ENCODE measurements around the gene BTBD9. TPM values are rescaled to one million over a fixed set of nuclear protein-coding genes. Genes with fewer than 3 reads are reported as not detected.

Gene BTBD9
- total RNA-seq, 4 donors from 2014 or later, result 5.5 to 14.1 (median 6.3) TPM

- intact Hi-C loops (cut with DNase I; ENCODE audit: low total_unique reads), result no loop called here
- no peaks in the 10 kb centered on the region for H3K27me3 ChIP-seq
- no peak overlapping the region for H3K27ac ChIP-seq
- H3K4me3 ChIP-seq, result no peak overlapping the region
- in situ Hi-C loops (cut with MboI; ENCODE audit: low sequenced_read_pairs in 4 of 4), result loop anchor here in 1 of 4 donors (25.0 kb wide), 1 partner anchor 295 kb away; no protein-coding TSS in a partner anchor
- DNase-seq (no peak), ATAC-seq (no peak)
- TF ChIP-seq CTCF (IDR thresholded peaks at IDR 0.05 in 4 of 5, conservative IDR thresholded peaks at IDR 0.05 in 1 of 5), result no peak
- TF ChIP-seq POLR2A (IDR thresholded peaks at IDR 0.05), result no peak
- no peaks in the 10 kb centered on the region for H3K9me3 ChIP-seq
- H3K36me3 ChIP-seq, result no peaks in the 10 kb centered on the region
- no peaks in the 10 kb centered on the region for H3K4me1 ChIP-seq
Measured at GRCh38 chr6:38192011-38192410, 447.7 kb downstream of the BTBD9 start.

DNA sequence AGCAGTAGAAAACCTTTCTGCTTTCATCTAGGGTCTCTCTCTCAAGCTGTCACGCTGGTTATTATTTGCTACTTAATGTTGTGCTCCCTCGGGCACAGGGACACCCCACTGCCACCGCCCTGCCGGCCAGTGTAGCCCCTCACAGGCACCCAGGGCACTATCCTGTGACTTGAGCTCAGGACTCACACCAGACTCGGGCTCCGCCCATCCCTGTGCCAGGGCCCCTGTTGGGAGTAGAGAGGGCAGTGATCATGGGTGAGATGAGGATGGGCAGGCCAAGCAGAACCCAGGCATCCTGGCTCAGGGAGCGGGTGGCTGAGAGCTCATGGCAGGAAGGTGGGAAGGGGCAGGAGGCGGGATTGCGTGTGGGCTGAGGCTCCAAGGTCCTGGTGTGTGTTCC, 448.3 kb downstream of the BTBD9 start:
- DNase-seq (no peak), ATAC-seq (no peak)
- Histone ChIP-seq H3K27ac (no peak overlapping the region), H3K9me3 (no peaks in the 10 kb centered on the region), H3K27me3 (no peaks in the 10 kb centered on the region), H3K36me3 (no peaks in the 10 kb centered on the region), H3K4me1 (no peaks in the 10 kb centered on the region), H3K4me3 (no peak overlapping the region)
- TF ChIP-seq POLR2A (IDR thresholded peaks at IDR 0.05), result no peak
- TF ChIP-seq CTCF (IDR thresholded peaks at IDR 0.05 in 4 of 5, conservative IDR thresholded peaks at IDR 0.05 in 1 of 5), result no peak
- intact Hi-C loops (cut with DNase I; ENCODE audit: low total_unique reads), result no loop called here
- in situ Hi-C loops (cut with MboI; ENCODE audit: low sequenced_read_pairs in 4 of 4), result loop anchor here in 1 of 4 donors (25.0 kb wide), 1 partner anchor 296 kb away; no protein-coding TSS in a partner anchor

GRCh38 chr6:38188677-38189335, 450.9 kb downstream of the BTBD9 start:
- ATAC-seq, result no peak

DNA sequence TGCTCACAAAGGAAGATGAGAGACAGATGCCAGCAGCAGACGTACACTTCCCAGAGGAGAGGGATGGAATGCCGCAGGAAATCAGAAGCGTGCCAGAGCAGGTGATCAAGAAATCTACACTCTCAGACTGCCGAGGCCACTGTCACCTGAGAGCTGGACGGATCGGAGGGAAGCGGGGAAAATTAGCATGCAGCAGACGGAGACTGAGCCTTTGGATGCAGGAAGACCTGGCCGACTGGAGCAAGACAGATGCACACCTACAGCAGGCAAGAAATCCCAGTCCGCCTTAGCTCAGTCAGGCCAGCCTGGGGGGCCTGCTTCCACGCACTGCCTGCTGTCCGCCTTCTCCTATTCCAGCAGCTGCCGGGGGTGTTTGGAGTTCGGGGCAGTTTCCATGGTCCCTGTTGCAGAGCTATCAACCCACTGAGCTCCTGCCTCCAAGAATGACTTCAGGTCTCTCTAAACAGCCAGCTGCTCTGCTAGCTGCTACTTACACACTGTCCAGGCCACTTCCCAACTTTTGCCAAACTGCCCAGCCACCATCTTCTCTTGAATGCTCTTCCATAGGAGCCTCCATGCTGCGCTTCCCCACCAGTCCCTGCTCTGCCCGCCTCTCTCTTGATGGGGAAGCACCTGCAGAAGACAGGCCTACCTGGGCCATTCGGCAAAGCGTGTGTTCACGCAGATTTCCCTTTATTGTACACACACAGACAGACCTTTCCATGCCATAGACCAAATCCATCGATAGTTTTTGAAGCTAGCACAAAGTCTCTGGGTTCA, 451.7 kb downstream of the BTBD9 start:
- intact Hi-C loops (cut with DNase I; ENCODE audit: low total_unique reads) (no loop called here), in situ Hi-C loops (cut with MboI; ENCODE audit: low sequenced_read_pairs in 4 of 4) (loop anchor here in 1 of 4 donors (25.0 kb wide), 1 partner anchor 299 kb away; no protein-coding TSS in a partner anchor)
- H3K4me3 ChIP-seq, result no peak overlapping the region
- H3K9me3 ChIP-seq, result no peaks in the 10 kb centered on the region
- H3K4me1 ChIP-seq, result no peaks in the 10 kb centered on the region
- TF ChIP-seq CTCF (IDR thresholded peaks at IDR 0.05 in 4 of 5, conservative IDR thresholded peaks at IDR 0.05 in 1 of 5) (no peak), POLR2A (IDR thresholded peaks at IDR 0.05) (no peak)
- H3K36me3 ChIP-seq, result no peaks in the 10 kb centered on the region
- no peak overlapping the region for H3K27ac ChIP-seq
- no peak for DNase-seq
- no peak for ATAC-seq
- H3K27me3 ChIP-seq, result no peaks in the 10 kb centered on the region

More at GRCh38 chr6:38188677-38189335, 450.9 kb downstream of the BTBD9 start:
- no peak for DNase-seq
- Histone ChIP-seq H3K4me3 (no peak overlapping the region), H3K4me1 (no peaks in the 10 kb centered on the region), H3K36me3 (no peaks in the 10 kb centered on the region), H3K9me3 (no peaks in the 10 kb centered on the region), H3K27me3 (no peaks in the 10 kb centered on the region), H3K27ac (no peak overlapping the region)
- no peak for TF ChIP-seq CTCF (IDR thresholded peaks at IDR 0.05 in 4 of 5, conservative IDR thresholded peaks at IDR 0.05 in 1 of 5)
- no peak for TF ChIP-seq POLR2A (IDR thresholded peaks at IDR 0.05)
- in situ Hi-C loops (cut with MboI; ENCODE audit: low sequenced_read_pairs in 4 of 4) (loop anchor here in 1 of 4 donors (25.0 kb wide), 1 partner anchor 298 kb away; no protein-coding TSS in a partner anchor), intact Hi-C loops (cut with DNase I; ENCODE audit: low total_unique reads) (no loop called here)
